Duodenal mucosa (tissue), 2 donors: ENCODE results near the gene KIF18B.

Experiments
- H3K27ac ChIP-seq: one replicate; pipeline ENCODE4 v1.7.0; 2013; ENCODE audit warnings: low read depth, low read length
- H3K27me3 ChIP-seq, 2 donors: one replicate each; pipeline ENCODE4 v1.7.0; 2013; ENCODE audit warnings: low read length in 2 of 2, control low read depth in 1 of 2; ENCODE audit not compliant: insufficient read depth in 2 of 2, control insufficient read depth in 1 of 2
- H3K36me3 ChIP-seq, 2 donors: one replicate each; pipeline ENCODE4 v1.7.0; 2013; ENCODE audit warnings: low read length in 2 of 2, control low read depth in 1 of 2; ENCODE audit not compliant: insufficient read depth in 2 of 2, control insufficient read depth in 1 of 2
- H3K4me1 ChIP-seq, 2 donors: one replicate each; pipeline ENCODE4 v1.7.0; 2013; ENCODE audit warnings: low read length in 2 of 2, control low read depth in 1 of 2; ENCODE audit not compliant: insufficient read depth in 2 of 2, control insufficient read depth in 1 of 2
- H3K4me3 ChIP-seq, 2 donors: one replicate each; pipeline ENCODE4 v1.7.0; 2013; ENCODE audit warnings: low read length in 2 of 2, low read depth in 1 of 2
- H3K9ac ChIP-seq, 2 donors: one replicate each; pipeline ENCODE4 v1.7.0; 2013; ENCODE audit warnings: low read length in 2 of 2, low read depth in 1 of 2
- H3K9me3 ChIP-seq, 2 donors: one replicate each; pipeline ENCODE4 v1.7.0; 2013; ENCODE audit warnings: low read length in 2 of 2, control low read depth in 1 of 2; ENCODE audit not compliant: control insufficient read depth in 1 of 2

Gene KIF18B

DNA sequence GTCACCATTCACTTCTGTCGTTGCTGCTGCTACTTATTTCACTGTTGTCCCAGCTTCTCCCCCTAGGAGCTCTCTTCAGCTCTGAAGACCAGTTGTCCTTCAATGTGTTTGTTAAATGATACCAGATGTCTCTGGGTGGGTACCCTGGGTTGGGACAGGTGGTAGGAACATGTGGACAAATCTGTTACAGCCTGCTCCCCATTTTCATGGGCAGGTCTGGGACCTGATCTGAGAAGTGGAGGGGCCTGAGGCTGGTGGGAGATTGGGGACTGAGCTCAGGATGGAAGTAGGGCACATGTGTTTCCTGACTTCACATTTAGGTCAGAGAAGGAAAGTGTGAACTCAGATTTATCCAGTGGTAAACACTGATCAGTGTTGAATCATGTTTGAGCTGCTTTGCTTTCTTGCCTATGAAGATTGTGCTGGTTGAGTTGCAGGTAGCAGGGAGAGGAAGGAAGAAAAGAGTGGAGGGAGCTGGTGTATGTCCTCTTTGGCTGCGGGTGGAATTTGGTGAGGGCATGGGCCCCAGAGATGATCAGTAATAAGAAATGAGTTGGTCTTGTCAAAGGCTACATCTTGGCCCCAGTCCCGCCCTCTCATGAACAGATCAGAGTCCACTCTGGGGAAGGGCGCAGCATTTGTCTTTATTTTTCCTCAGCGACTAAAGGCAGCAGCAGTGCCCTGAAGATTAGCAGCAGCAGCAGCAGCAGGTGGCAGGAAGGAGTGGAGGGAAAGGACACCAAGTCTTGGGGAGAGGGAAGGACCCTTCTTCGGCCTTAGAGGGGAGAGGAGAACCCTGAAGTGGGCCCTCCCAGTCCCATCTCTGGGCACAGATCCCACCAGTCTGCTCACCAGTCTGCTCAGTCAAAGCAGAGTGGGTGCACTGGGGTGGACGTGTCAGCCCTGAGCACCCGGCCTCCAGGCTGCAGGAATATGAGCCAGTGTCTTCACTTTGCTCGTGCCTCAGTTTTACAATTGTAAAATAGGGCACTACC is 42.3 kb downstream of the KIF18B start:
- Histone ChIP-seq H3K36me3 (no peaks in the 10 kb centered on the region), H3K4me1 (peaks cover 31% of the 10 kb centered on the region in 2 donors), H3K9ac (peak overlapping the region in 1 of 2 donors; percentile 48), H3K9me3 (no peaks in the 10 kb centered on the region), H3K27me3 (no peaks in the 10 kb centered on the region), H3K27ac (no peak overlapping the region), H3K4me3 (peak overlapping the region in 1 of 2 donors; percentile 16)

DNA sequence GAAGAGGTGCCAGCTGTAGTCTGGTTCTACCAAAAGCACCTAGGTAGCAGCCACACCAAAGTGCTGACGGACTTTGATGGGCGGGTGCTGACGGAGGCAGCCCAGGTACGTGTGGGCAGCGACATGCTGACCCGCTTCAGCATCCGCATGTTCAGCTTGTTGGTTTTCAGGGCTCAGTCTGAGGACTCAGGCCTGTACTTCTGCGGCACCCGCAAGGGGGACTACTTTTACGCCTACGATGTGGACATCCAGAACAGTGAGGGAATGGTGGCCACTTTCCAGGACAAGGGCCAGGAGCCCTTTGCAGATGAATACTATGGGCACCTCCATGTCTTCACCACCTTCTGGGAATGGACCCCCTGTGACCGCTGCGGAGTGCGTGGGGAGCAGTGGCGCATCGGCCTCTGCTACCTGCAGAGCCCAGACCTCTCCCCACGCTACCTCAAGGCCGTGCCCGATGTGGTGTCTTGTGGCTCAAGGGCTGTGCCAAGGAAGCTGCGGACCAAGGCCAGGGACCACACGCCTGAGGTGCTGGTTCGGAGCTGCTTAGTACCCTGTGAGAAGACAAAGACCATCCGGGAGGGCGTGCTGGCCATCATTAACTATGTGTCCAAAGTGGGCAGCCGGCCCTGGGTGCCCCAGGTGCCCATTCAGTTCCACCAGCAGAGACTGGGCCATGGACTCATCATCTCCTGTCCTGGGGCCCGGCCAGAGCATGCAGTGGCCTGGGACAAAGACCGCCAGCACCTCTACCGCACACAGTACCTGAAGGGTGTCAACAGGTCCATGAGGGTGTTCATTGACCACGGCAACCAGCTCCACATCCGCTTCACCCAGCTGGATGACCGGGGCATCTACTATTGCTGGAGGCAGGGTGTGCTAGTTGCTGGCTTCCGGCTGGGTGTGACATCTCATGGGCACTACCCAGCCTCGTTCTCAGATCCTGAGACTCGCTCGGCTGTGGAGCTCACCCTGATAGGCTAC is 43.3 kb downstream of the KIF18B start:
- Histone ChIP-seq H3K4me3 (no peak overlapping the region), H3K9ac (no peak overlapping the region)

DNA sequence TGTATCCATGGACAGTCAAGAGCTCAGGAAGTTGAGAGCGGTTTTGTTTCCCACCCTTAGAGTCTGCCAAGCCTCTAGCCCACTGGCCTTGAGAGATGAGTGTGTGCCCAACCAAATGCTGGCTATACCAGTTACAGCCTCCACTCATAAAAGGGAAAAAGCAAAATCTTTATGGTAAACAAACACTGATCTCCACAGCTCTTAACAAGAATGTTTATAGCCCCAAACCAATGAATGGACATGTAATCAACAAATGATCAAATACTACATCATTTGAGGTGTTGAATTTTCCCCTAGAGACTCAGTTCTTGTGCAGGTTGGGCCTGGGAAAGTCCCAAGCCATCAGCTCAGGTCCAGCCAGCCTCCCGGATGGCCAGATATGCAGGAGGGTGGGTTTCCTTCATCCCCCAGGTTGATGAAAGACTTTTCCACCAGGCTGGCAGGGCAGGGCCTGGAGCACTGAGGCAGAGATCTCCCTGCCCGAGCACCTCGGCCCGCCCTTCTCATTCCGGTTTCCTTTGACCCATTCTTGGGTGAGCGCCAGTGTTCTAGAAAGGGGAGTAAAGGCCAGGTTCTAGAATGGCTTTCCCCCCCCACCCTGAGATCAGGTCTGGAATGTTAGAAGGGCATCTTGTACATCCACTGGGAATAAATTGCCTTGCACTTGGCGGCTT is 44.4 kb downstream of the KIF18B start:
- no peaks in the 10 kb centered on the region for H3K27me3 ChIP-seq
- H3K36me3 ChIP-seq: no peaks in the 10 kb centered on the region
- H3K4me3 ChIP-seq: no peak overlapping the region
- no peak overlapping the region for H3K27ac ChIP-seq
- peaks cover 37 to 47% of the 10 kb centered on the region in 2 donors for H3K4me1 ChIP-seq
- H3K9ac ChIP-seq: no peak overlapping the region
- no peaks in the 10 kb centered on the region for H3K9me3 ChIP-seq

More for the DNA sequence above, 43.3 kb downstream of the KIF18B start:
- Histone ChIP-seq H3K36me3 (no peaks in the 10 kb centered on the region), H3K27ac (no peak overlapping the region), H3K4me1 (peaks cover 37 to 38% of the 10 kb centered on the region in 2 donors), H3K27me3 (no peaks in the 10 kb centered on the region), H3K9me3 (no peaks in the 10 kb centered on the region)

- no peak overlapping the region for H3K4me3 ChIP-seq
- H3K27me3 ChIP-seq: no peaks in the 10 kb centered on the region
- H3K9me3 ChIP-seq: no peaks in the 10 kb centered on the region
- H3K9ac ChIP-seq: no peak overlapping the region
- peaks cover 37 to 49% of the 10 kb centered on the region in 2 donors for H3K4me1 ChIP-seq
- H3K27ac ChIP-seq: no peak overlapping the region
- H3K36me3 ChIP-seq: no peaks in the 10 kb centered on the region
Measured at GRCh38 chr17:44902135-44902760, 45.3 kb downstream of the KIF18B start.

- Histone ChIP-seq H3K36me3 (no peaks in the 10 kb centered on the region), H3K27ac (no peak overlapping the region), H3K9ac (no peak overlapping the region), H3K4me3 (no peak overlapping the region), H3K4me1 (peaks cover 34 to 46% of the 10 kb centered on the region in 2 donors), H3K9me3 (no peaks in the 10 kb centered on the region), H3K27me3 (no peaks in the 10 kb centered on the region)
Measured at GRCh38 chr17:44901411-44901921, 46.1 kb downstream of the KIF18B start.

DNA sequence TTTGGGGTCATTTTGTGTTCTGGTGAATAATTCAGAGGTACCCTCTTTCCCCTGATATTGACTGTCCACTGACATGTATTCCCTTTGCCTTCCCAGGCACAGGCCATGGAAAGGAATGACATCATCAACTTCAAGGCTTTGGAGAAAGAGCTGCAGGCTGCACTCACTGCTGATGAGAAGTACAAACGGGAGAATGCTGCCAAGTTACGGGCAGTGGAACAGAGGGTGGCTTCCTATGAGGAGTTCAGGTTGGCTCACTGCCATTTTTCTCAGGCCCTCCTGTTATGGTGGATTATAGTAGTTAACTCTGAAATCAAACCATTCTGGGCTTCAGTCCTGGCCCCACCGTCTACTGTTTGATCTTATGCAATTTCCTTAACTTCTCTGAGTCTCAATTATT is 46.7 kb downstream of the KIF18B start:
- Histone ChIP-seq H3K9ac (no peak overlapping the region), H3K27me3 (no peaks in the 10 kb centered on the region), H3K4me3 (no peak overlapping the region), H3K27ac (no peak overlapping the region), H3K9me3 (no peaks in the 10 kb centered on the region), H3K4me1 (peaks cover 29 to 41% of the 10 kb centered on the region in 2 donors), H3K36me3 (no peaks in the 10 kb centered on the region)

DNA sequence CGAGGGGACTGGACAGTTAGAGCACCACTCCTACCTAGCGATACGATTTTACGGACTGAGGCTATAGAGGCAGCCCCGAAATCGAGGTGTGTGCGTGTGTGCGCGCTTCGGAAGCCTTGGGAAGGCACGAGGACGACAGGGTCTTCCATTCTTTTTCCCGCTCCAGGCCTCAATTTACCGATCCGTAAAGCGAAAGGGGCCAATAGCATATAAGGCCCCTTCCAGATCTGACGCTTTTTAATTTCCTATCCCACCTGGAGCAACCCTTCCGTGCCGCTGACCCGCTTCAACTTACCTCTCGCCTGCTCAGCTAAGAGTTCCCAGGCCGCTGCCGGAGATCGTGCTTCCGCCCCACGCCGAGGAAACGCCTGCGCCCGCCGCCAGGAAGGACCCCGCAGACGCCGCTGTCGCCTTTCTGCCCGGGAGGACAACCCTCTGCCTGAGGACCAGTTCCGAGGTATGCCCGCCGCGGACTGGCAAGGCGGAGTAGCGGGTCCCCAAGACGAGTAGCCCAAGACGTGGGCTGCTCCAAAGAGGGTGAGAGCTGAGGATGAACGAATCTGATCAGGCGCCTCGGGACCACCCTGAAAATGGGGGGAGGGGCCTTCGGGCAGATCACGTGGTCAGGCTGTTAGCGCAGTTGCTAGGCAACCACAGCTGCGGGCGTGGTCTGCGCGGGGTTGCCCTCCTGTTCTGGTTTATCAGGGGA is 48.3 kb downstream of the KIF18B start, which contains the start of gene EFTUD2:
TSS of gene EFTUD2 (minus strand) at position 372 of the 709 bp plus-strand sequence. CDS start 4,924 bp downstream, outside the sequence.
- Histone ChIP-seq H3K4me1 (peaks cover 16 to 27% of the 10 kb centered on the region in 2 donors), H3K9ac (peak within 1 kb of the TSS; percentile 89 to 98), H3K27me3 (no peaks in the 10 kb centered on the region), H3K4me3 (peak within 1 kb of the TSS; percentile 93 to 99), H3K36me3 (peaks cover 3% of the 10 kb centered on the region in 2 donors), H3K27ac (peak within 1 kb of the TSS; percentile 97), H3K9me3 (no peaks in the 10 kb centered on the region)

- H3K4me1 ChIP-seq: peaks cover 16 to 26% of the 10 kb centered on the region in 2 donors
- peak overlapping the region; percentile 89 to 98 for H3K9ac ChIP-seq
Measured at GRCh38 chr17:44898768-44899073, 48.9 kb downstream of the KIF18B start.

More at GRCh38 chr17:44898768-44899073, 48.9 kb downstream of the KIF18B start:
- Histone ChIP-seq H3K27ac (peak overlapping the region; percentile 97), H3K9me3 (no peaks in the 10 kb centered on the region), H3K27me3 (no peaks in the 10 kb centered on the region), H3K4me3 (peak overlapping the region; percentile 93 to 99), H3K36me3 (peaks cover 3 to 4% of the 10 kb centered on the region in 2 donors)
